ENCODE results near the gene ZNF470. TPM values are rescaled to one million over a fixed set of nuclear protein-coding genes. Genes with fewer than 3 reads are reported as not detected.

The ZNF470 gene
- total and polyA plus RNA-seq, 9 of the 15 experiments (the other 6 are each of a cell fraction or from before 2014, with no cell fraction given), result 0.03 TPM; not detected in 8

DNA sequence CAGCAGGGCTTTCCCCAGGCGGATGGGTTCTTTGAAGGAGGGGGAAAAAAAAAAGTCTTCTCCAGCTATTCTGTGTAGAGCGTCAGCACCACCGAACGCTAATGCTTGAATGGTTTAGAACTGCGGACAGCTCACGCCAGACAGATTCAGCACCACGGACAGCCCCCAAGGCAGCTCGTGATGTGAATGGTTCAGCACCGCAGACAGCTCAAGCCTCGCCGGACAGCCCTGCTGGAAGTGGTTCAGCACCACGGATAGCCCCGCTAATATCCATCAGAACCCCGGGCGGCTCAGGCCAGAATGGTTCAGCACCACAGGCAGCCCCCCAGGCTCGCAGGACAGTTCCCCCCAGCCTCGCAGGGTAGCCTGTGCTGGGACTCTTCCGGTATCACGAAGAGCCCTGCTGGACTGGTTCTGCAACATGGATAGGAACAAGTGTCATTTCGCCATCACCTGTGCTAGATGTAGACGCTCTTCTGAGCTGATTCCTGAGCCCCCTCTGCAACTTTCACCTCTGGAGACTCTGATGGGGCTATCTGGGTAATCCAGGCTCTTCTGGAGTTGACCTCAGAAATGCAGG lies 70.8 kb downstream of the ZNF470 start (continued):
- TF ChIP-seq, protein P1, sequence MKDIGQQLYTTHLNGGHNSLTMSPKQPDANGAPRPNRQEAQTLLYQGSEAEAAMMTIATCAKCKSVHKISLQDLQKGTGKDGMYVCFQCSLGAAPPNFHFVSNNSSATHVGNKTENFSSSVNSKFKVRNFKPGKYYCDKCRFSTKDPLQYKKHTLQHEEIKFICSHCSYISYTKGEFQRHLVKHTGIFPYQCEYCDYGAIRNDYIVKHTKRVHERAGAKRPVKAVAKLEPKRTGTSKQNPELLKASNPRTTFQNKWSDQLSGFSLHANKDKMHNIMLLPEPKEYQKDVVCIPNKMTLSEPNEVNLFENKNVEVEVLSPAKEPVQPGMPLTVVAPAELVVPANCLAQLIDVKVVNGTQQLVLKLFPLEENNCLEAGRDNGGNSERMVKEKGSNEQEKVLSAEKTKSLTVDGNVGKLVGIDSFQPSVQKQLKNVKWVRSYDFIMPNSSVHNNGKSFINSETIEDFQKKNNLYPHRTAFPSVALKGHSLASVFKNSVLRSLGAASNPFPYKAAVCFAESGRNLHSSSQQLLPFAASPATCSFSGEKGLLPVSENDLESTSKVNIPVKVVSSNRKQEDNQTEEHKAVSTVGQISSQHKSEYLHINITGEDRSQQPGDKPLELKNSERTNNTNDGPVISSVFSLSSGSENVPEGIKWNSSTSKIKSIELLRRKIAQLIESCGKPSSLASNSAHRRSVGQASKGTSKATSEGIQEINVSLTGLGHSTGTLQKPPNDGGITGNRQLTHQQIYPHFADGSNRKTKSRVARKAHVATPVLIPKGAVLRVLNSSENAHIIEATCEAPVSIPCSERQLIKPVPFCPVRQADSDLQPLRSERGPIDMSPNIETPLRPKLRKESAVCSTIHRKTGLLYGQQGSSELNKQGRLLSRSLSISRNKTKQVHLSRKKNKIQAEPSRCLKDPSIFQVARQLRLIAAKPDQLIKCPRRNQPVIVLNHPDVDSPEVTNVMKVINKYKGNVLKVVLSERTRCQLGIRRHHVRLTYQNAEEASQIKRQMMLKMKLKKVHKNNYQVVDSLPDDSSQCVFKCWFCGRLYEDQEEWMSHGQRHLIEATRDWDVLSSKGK (CRISPR knock-in tag; IDR thresholded peaks at IDR 0.05), result no peak
- TF ChIP-seq XRCC5 (IDR thresholded peaks at IDR 0.05; ENCODE audit: low read depth, low read length) (no peak), BRD4 (IDR thresholded peaks at IDR 0.05) (no peak), ZNF274 (IDR thresholded peaks at IDR 0.05; ENCODE audit: borderline replicate concordance, low read depth, low read length) (no peak), BMI1 (IDR thresholded peaks at IDR 0.05; ENCODE audit: low read length) (no peak), ZNF263 (CRISPR knock-in tag; IDR thresholded peaks at IDR 0.05; ENCODE audit: borderline replicate concordance) (peak; percentile 73; the same call in 1 of the 2 replicates), SAP30 (IDR thresholded peaks at IDR 0.05; ENCODE audit: borderline replicate concordance, insufficient read depth, low read depth, low read length, poor library complexity, severe bottlenecking) (peak; percentile 86), SP1 (CRISPR knock-in tag; IDR thresholded peaks at IDR 0.05) (peak; percentile 30; the same call in 1 of the 2 replicates)
- TF ChIP-seq, protein P2, sequence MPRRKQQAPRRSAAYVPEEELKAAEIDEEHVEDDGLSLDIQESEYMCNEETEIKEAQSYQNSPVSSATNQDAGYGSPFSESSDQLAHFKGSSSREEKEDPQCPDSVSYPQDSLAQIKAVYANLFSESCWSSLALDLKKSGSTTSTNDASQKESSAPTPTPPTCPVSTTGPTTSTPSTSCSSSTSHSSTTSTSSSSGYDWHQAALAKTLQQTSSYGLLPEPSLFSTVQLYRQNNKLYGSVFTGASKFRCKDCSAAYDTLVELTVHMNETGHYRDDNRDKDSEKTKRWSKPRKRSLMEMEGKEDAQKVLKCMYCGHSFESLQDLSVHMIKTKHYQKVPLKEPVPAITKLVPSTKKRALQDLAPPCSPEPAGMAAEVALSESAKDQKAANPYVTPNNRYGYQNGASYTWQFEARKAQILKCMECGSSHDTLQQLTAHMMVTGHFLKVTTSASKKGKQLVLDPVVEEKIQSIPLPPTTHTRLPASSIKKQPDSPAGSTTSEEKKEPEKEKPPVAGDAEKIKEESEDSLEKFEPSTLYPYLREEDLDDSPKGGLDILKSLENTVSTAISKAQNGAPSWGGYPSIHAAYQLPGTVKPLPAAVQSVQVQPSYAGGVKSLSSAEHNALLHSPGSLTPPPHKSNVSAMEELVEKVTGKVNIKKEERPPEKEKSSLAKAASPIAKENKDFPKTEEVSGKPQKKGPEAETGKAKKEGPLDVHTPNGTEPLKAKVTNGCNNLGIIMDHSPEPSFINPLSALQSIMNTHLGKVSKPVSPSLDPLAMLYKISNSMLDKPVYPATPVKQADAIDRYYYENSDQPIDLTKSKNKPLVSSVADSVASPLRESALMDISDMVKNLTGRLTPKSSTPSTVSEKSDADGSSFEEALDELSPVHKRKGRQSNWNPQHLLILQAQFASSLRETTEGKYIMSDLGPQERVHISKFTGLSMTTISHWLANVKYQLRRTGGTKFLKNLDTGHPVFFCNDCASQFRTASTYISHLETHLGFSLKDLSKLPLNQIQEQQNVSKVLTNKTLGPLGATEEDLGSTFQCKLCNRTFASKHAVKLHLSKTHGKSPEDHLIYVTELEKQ (CRISPR knock-in tag; IDR thresholded peaks at IDR 0.05), result no peak

Measured in K562 (cell line).